ENCODE results near the gene RPH3AL. TPM values are rescaled to one million over a fixed set of nuclear protein-coding genes. Genes with fewer than 3 reads are reported as not detected.

Gene RPH3AL
- total RNA-seq, 2 donors from 2014 or later: 1.3 to 3.5 TPM

DNA sequence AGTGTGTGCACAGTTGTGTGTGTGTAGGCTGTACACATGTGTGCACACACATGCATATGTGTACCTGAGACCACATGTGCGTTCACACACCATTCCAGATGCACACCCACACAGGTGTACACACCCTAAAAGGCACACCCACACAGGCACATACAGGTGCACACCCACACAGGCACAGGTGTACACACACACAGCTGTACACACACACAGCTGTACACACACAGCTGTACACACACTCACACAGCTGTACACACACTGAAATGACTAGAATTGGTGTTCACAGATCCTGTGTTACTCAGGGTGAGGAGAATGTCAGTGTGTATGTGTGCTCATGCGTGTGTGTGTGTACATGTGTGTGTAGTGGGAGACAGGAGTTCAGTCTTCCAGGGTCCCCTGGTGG lies 155.3 kb downstream of the RPH3AL start:
- no peaks in the 10 kb centered on the region for H3K9me3 ChIP-seq (ENCODE audit: control insufficient read depth, low read length, poor library complexity, severe bottlenecking)
- Mint-ChIP-seq H3K27ac (no peak overlapping the region), H3K36me3 (ENCODE audit: low read depth) (no peaks in the 10 kb centered on the region), H3K27me3 (peaks cover 24% of the 10 kb centered on the region), H3K4me3 (no peak overlapping the region), H3K4me1 (no peaks in the 10 kb centered on the region)
- ATAC-seq (no peak), DNase-seq (no peak)

DNA sequence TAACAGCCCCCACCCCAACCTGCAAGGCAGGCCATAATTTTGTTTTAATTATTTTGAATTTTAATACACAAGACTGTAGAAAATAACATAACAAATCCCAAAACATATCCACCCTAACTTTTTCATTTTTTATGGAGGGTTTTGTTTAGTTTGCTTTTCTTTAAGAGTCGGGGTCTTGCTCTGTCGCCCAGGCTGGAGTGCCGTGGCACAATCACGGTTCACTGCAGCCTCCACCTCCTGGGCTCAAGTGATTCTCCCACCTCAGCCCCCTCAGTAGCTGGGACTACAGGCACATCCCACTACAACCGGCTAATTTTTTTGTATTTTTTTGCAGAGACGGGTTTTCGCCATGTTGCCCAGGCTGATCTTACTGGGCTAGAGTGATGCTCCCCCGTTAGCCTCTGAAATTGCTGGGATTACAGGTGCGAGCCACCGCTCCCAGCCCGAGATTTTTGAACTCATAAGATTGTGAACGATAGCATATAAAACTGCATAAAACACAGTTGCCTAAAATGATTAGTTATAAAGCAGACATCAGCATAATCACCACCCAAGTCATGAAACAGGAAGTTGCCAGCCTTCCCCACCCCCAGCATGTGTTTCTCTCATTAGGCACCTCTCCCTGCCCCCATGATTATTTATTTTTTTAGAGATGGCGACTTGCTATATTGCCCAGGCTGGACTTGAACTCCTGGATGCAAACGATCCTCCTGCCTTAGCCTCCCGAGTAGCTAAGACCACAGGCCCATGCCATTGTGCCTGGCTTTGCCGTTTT lies 157.6 kb downstream of the RPH3AL start:
- DNase-seq: no peak
- no peak for ATAC-seq
- Mint-ChIP-seq H3K4me3 (no peak overlapping the region), H3K27ac (no peak overlapping the region), H3K4me1 (no peaks in the 10 kb centered on the region), H3K36me3 (ENCODE audit: low read depth) (no peaks in the 10 kb centered on the region), H3K27me3 (peaks cover 13% of the 10 kb centered on the region)
- H3K9me3 ChIP-seq (ENCODE audit: control insufficient read depth, low read length, poor library complexity, severe bottlenecking): no peaks in the 10 kb centered on the region

DNA sequence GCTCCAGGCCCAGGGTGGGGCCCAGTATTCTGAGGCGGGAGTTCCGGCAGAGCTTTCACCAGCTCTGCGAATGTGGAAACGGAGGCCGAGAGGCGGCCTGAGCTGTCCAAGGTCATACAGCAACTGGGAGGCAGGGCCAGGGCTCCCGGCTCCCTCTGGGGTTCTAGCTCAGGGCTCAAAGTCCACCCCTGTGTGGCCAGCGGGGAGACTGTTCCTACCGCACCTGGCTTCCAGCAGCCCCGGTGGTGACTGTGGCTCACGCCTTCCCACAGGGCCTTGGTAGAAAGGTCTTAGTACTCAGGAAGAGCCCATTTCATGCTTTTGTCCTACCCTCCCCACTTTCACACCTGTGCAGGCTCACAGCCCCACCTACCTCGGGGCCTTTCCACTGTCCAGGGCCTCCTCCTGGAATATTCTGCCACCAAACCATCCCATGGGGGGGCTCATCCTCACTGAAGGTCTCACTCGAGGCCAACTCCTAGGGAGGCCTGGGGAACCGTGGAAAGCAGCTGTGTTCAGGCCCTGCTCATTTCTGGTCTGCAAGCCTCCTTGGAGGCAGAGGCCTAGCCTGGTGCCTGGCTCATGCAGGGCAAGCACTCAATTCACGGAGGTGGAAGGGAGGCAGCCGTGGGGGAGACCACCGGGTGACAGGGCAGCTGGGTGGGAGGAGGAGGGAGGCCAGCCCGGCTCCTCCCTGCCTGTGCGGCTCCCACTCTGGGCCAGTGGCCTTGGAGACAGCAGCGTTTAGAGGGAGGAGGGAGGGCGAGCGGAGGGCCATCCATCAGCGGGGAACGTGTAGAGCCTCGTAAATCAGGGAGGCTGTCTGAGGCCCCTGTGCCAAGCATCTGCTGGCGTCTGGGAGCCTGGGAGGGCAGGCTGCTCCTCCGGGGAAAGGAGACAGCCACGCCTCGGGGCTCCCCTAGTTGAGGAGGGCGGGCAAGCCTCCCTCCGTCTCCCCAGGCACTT lies 158.5 kb downstream of the RPH3AL start:
- DNase-seq (no peak), ATAC-seq (no peak)
- H3K9me3 ChIP-seq (ENCODE audit: control insufficient read depth, low read length, poor library complexity, severe bottlenecking): no peaks in the 10 kb centered on the region
- peak overlapping the region; percentile 39 for H3K27ac Mint-ChIP-seq
- H3K4me3 Mint-ChIP-seq: no peak overlapping the region
- H3K4me1 Mint-ChIP-seq: no peaks in the 10 kb centered on the region
- peaks cover 9% of the 10 kb centered on the region for H3K27me3 Mint-ChIP-seq
- H3K36me3 Mint-ChIP-seq (ENCODE audit: low read depth): peaks cover 2% of the 10 kb centered on the region

DNA sequence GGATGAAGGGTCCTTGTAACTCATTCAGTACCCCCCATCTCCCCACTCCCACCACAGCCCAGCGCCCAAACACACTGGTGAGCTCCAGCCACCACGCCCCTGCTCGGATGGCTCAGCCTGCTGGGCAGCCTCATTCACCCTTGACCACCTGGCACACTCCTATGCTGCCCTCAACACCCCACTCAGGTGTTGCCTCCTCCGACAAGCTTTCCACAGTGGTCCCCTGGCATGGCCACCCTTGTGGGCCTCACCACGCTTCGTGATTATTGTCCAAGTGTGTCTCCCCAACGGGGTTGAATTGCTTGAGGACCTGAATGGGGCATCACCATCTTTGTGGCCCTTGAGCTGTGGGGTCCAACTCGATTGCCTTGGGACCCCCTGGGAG lies 159.2 kb downstream of the RPH3AL start:
- Mint-ChIP-seq H3K4me1 (no peaks in the 10 kb centered on the region), H3K36me3 (ENCODE audit: low read depth) (peaks cover 2% of the 10 kb centered on the region), H3K27ac (peak overlapping the region; percentile 39), H3K4me3 (no peak overlapping the region), H3K27me3 (peaks cover 8% of the 10 kb centered on the region)
- H3K9me3 ChIP-seq (ENCODE audit: control insufficient read depth, low read length, poor library complexity, severe bottlenecking): no peaks in the 10 kb centered on the region
- ATAC-seq: no peak
- DNase-seq: no peak

GRCh38 chr17:192666-193425 lies 159.8 kb downstream of the RPH3AL start:
- H3K9me3 ChIP-seq (ENCODE audit: control insufficient read depth, low read length, poor library complexity, severe bottlenecking): no peaks in the 10 kb centered on the region
- H3K27me3 Mint-ChIP-seq: peaks cover 8% of the 10 kb centered on the region
- H3K27ac Mint-ChIP-seq: no peak overlapping the region
- no peak overlapping the region for H3K4me3 Mint-ChIP-seq
- H3K36me3 Mint-ChIP-seq (ENCODE audit: low read depth): peaks cover 2% of the 10 kb centered on the region
- no peak for DNase-seq
- ATAC-seq: no peak
- no peaks in the 10 kb centered on the region for H3K4me1 Mint-ChIP-seq

DNA sequence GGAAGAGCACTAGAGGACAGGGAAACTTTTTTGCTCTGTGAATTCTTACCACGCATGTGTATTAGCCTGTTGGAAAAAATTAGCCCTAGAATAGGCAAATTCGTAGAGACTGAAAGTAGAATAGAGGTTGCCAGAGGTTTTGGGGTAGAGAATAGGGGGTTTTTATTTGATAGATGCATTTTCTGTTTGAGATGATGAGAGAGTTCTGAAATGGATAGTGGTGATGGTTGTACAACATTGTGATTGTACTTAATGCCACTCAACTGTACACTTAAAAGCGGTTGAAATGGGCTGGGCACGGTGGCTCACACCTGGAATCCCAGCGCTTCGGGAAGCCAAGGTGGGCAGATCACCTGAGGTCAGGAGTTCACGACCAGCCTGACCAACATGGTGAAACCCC lies 163.2 kb downstream of the RPH3AL start:
- H3K27me3 Mint-ChIP-seq: peaks cover 23% of the 10 kb centered on the region
- H3K27ac Mint-ChIP-seq: no peak overlapping the region
- no peak for DNase-seq
- no peaks in the 10 kb centered on the region for H3K9me3 ChIP-seq (ENCODE audit: control insufficient read depth, low read length, poor library complexity, severe bottlenecking)
- no peak for ATAC-seq
- H3K4me3 Mint-ChIP-seq: no peak overlapping the region
- H3K36me3 Mint-ChIP-seq (ENCODE audit: low read depth): peaks cover 2% of the 10 kb centered on the region
- peaks cover 8% of the 10 kb centered on the region for H3K4me1 Mint-ChIP-seq

- Mint-ChIP-seq H3K36me3 (ENCODE audit: low read depth) (peaks cover 2% of the 10 kb centered on the region), H3K27ac (no peak overlapping the region), H3K4me3 (no peak overlapping the region), H3K27me3 (peaks cover 44% of the 10 kb centered on the region), H3K4me1 (peaks cover 9% of the 10 kb centered on the region)
- DNase-seq (no peak), ATAC-seq (no peak)
- no peaks in the 10 kb centered on the region for H3K9me3 ChIP-seq (ENCODE audit: control insufficient read depth, low read length, poor library complexity, severe bottlenecking)
These were observed 165.5 kb downstream of the RPH3AL start for GRCh38 chr17:187130-187529.

DNA sequence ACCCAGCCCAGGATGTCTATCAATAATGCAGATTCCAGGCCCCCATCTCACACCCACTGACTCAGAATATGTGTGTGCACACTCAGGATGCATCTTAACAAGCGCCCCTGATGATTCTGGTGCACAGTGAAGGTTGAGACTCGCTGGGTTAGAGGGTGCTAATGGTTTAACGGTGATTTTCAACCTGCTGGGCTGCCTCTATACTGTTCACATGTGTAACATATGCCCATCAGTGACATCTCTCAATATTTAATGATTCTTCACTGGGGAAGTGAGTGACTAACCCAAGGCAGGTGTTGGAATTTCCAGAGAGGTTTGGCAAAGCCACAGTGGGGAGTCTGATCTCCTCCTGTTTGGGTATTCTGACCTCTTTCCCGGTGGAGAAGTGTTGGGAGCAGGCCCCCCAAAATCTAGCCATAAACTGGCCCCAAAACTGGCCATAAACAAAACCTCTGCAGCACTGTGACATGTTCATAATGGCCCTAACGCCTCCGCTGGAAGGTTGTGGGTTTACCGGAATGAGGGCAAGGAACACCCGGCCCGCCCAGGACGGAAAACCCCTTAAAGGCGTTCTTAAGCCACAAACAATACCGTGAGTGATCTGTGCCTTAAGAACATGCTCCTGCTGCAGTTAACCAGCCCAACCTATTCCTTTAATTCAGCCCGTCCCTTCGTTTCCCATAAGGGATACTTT lies 167.0 kb downstream of the RPH3AL start:
- H3K4me1 Mint-ChIP-seq: peaks cover 13% of the 10 kb centered on the region
- H3K9me3 ChIP-seq (ENCODE audit: control insufficient read depth, low read length, poor library complexity, severe bottlenecking): no peaks in the 10 kb centered on the region
- peaks cover 48% of the 10 kb centered on the region for H3K27me3 Mint-ChIP-seq
- H3K4me3 Mint-ChIP-seq: peak overlapping the region; percentile 78
- H3K36me3 Mint-ChIP-seq (ENCODE audit: low read depth): peaks cover 2% of the 10 kb centered on the region
- DNase-seq: peak in 1 of 3 donors; percentile 20
- H3K27ac Mint-ChIP-seq: peak overlapping the region; percentile 57
- ATAC-seq: peak; percentile 59

DNA sequence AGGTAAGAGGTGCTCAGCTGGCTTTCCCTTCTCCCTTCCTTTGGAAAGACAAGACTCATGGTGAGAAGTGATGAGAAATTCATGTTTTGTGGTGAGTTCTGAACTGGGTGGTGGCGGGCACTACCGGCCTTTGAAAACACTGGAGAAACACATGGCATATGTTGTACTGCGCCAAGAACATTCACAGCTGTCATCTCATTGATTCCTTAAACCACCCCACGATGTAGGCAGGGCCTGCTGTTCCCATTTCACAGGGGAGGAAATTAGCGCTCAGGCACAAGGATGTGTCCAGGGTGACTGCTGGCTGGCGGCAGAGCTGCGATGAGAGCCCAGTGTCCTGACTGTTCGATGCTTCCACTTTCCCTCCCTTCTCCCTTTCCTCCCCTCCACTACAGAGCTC lies 169.6 kb downstream of the RPH3AL start:
- no peak for DNase-seq
- H3K9me3 ChIP-seq (ENCODE audit: control insufficient read depth, low read length, poor library complexity, severe bottlenecking): no peaks in the 10 kb centered on the region
- H3K4me3 Mint-ChIP-seq: peak overlapping the region; percentile 57
- no peak for ATAC-seq
- H3K27ac Mint-ChIP-seq: no peak overlapping the region
- H3K27me3 Mint-ChIP-seq: peaks cover 47% of the 10 kb centered on the region
- H3K4me1 Mint-ChIP-seq: peaks cover 13% of the 10 kb centered on the region
- no peaks in the 10 kb centered on the region for H3K36me3 Mint-ChIP-seq (ENCODE audit: low read depth)

GRCh38 chr17:182050-182751 lies 170.4 kb downstream of the RPH3AL start:
- Mint-ChIP-seq H3K4me1 (peaks cover 13% of the 10 kb centered on the region), H3K36me3 (ENCODE audit: low read depth) (no peaks in the 10 kb centered on the region), H3K27ac (no peak overlapping the region), H3K4me3 (peak overlapping the region; percentile 81), H3K27me3 (peaks cover 55% of the 10 kb centered on the region)
- no peaks in the 10 kb centered on the region for H3K9me3 ChIP-seq (ENCODE audit: control insufficient read depth, low read length, poor library complexity, severe bottlenecking)
- DNase-seq (no peak), ATAC-seq (no peak)

DNA sequence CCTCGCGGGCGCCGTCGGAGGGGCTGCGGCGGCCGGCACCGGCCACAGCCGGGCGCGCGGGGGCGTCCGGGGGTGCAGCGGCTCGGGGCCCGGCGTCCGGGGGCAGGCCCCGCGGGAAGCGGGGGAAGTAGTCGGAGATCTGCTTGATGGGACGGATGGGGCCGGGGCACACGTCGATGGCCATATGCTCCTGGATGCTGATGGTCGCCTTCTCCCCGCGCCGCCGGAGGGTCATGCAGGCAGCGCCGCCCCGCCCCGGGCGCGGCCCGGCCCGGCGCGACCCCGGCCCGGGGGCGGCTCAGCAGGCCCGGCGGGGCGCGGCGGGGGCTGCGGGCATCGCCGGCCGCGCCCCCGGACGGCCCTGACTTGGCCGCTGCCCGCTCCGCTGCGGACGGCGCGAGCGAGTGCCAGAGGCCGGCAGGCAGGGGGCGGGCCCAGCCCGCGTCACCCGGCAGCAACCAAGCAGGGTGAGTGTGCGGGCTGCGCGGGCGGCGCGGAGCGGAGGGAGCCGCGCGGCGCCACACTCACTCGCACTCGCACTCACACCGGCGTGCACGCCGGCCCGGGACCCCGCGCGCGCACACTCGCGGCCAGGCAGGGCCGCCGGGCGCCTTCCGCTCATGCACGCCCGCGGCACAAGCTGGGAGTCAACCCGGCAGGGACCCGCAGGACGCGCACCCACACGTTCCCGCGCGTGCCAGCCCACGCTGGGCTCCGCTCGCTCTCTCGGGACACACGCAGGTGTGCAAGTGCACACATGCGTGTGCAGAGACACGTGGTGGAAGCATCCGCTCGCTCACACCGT lies 171.2 kb downstream of the RPH3AL start, which contains the start of gene DOC2B:
DOC2B (minus strand) TSS at position 406 of the 805 bp plus-strand sequence; CDS start at position 235, 171 bp downstream.
- no peak within 1 kb of the TSS for H3K27ac Mint-ChIP-seq

More for the DNA sequence above, 171.2 kb downstream of the RPH3AL start, which contains the start of gene DOC2B:
- Mint-ChIP-seq H3K27me3 (peaks cover 55% of the 10 kb centered on the region), H3K4me3 (peak within 1 kb of the TSS; percentile 81), H3K4me1 (peaks cover 13% of the 10 kb centered on the region), H3K36me3 (ENCODE audit: low read depth) (no peaks in the 10 kb centered on the region)
- ATAC-seq: peak; percentile 64
- no peaks in the 10 kb centered on the region for H3K9me3 ChIP-seq (ENCODE audit: control insufficient read depth, low read length, poor library complexity, severe bottlenecking)
- no peak for DNase-seq

Measured in T-helper 17 cell (primary cell).